ENCODE data around the gene ANKMY1. TPM values are rescaled to one million over a fixed set of nuclear protein-coding genes. Genes with fewer than 3 reads are reported as not detected.

Gene ANKMY1
- polyA plus RNA-seq, 2 of the 4 experiments (the other 2 are of a cell fraction) = 10.6 to 16.5 TPM

DNA sequence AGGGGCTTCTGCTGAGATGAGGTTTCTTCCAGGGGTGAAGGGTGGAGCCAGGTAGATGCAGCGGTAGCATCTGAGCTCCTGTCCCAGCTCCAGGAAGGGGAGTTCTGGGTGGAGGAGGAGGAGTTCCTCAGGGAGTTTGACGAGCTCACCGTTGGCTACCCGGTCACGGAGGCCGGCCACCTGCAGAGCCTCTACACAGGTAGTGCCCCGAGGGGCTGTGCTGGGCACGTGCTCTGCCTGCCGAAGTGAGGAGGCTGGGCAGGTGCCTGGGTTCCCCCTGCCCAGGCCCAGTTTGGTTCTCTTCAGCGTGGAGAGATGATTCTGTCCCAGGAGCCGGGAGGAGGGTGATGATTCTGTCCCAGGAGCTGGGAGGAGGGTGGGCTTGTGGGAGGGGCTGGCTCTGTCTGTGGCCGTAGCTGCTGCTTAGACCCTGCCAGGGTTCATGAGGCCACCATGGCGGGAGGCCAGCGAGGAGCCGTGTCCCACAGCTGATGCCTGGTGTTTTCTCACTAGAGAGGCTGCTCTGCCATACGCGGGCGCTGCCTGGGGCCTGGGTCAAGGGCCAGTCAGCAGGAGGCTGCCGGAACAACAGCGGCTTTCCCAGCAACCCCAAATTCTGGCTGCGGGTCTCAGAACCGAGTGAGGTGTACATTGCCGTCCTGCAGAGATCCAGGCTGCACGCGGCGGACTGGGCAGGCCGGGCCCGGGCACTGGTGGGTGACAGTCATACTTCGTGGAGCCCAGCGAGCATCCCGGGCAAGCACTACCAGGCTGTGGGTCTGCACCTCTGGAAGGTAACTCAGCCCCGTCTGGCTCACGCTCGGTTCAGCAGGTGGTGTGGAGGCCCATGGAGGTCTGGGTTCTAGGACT is 37.0 kb upstream of the ANKMY1 start:
- Histone ChIP-seq H3K9me3 (no peaks in the 10 kb centered on the region), H3K27ac (no peak overlapping the region), H3K4me3 (no peak overlapping the region), H3K4me1 (no peaks in the 10 kb centered on the region), H3K4me2 (no peak overlapping the region)
- WGBS (ENCODE audit: missing lambda C conversion rate) = 91% methylated on average over 24 of the region's 34 CpGs
- POLR2A ChIA-PET = no interaction called here
- TF ChIP-seq, protein P1, sequence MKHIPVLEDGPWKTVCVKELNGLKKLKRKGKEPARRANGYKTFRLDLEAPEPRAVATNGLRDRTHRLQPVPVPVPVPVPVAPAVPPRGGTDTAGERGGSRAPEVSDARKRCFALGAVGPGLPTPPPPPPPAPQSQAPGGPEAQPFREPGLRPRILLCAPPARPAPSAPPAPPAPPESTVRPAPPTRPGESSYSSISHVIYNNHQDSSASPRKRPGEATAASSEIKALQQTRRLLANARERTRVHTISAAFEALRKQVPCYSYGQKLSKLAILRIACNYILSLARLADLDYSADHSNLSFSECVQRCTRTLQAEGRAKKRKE (CRISPR knock-in tag; IDR thresholded peaks at IDR 0.05; ENCODE audit: low read depth) = no peak
- no peak for TF ChIP-seq CEBPB (IDR thresholded peaks at IDR 0.05)
- no peak for TF ChIP-seq SREBF2 (IDR thresholded peaks at IDR 0.05)
- TF ChIP-seq EP300 (IDR thresholded peaks at IDR 0.05) = no peak
- TF ChIP-seq GATA3 (IDR thresholded peaks at IDR 0.05; ENCODE audit: borderline replicate concordance) = no peak
- TF ChIP-seq KDM1A (IDR thresholded peaks at IDR 0.05; ENCODE audit: low read depth) = no peak
- TF ChIP-seq CBX8 (IDR thresholded peaks at IDR 0.05) = no peak
- TF ChIP-seq RARB (CRISPR knock-in tag; IDR thresholded peaks at IDR 0.05) = no peak
- TF ChIP-seq, protein P2, sequence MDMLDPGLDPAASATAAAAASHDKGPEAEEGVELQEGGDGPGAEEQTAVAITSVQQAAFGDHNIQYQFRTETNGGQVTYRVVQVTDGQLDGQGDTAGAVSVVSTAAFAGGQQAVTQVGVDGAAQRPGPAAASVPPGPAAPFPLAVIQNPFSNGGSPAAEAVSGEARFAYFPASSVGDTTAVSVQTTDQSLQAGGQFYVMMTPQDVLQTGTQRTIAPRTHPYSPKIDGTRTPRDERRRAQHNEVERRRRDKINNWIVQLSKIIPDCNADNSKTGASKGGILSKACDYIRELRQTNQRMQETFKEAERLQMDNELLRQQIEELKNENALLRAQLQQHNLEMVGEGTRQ (IDR thresholded peaks at IDR 0.05) = no peak
- no peak for TF ChIP-seq BHLHE40 (IDR thresholded peaks at IDR 0.05; ENCODE audit: low read depth, low read length)
- no peak for TF ChIP-seq RAD21 (conservative IDR thresholded peaks at IDR 0.05 in 1 of 2, IDR thresholded peaks at IDR 0.05 in 1 of 2)
- no peak for TF ChIP-seq HOXA7 (CRISPR knock-in tag; IDR thresholded peaks at IDR 0.05)
- TF ChIP-seq, protein P3, sequence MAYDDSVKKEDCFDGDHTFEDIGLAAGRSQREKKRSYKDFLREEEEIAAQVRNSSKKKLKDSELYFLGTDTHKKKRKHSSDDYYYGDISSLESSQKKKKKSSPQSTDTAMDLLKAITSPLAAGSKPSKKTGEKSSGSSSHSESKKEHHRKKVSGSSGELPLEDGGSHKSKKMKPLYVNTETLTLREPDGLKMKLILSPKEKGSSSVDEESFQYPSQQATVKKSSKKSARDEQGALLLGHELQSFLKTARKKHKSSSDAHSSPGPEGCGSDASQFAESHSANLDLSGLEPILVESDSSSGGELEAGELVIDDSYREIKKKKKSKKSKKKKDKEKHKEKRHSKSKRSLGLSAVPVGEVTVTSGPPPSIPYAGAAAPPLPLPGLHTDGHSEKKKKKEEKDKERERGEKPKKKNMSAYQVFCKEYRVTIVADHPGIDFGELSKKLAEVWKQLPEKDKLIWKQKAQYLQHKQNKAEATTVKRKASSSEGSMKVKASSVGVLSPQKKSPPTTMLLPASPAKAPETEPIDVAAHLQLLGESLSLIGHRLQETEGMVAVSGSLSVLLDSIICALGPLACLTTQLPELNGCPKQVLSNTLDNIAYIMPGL (CRISPR knock-in tag; IDR thresholded peaks at IDR 0.05; ENCODE audit: borderline replicate concordance) = no peak
- no peak for TF ChIP-seq RNF2 (IDR thresholded peaks at IDR 0.05; ENCODE audit: borderline replicate concordance, low read depth)
- no peak for TF ChIP-seq FOSL2 (IDR thresholded peaks at IDR 0.05)
- no peak for TF ChIP-seq FOSL2 (CRISPR knock-in tag; IDR thresholded peaks at IDR 0.05)
- no peak for TF ChIP-seq RFX5 (IDR thresholded peaks at IDR 0.05)
- ATAC-seq (no peak), DNase-seq (ENCODE audit: low read depth in 1 of 2, low spot score in 1 of 2) (no peak), FAIRE-seq (no peak)
- CTCF ChIA-PET = interaction anchor here (1.2 to 1.4 kb wide), 2 partner anchors 9 to 10 kb away, joined by 3 to 4 read pairs; partner anchors contain the start of gene CAPN10

DNA sequence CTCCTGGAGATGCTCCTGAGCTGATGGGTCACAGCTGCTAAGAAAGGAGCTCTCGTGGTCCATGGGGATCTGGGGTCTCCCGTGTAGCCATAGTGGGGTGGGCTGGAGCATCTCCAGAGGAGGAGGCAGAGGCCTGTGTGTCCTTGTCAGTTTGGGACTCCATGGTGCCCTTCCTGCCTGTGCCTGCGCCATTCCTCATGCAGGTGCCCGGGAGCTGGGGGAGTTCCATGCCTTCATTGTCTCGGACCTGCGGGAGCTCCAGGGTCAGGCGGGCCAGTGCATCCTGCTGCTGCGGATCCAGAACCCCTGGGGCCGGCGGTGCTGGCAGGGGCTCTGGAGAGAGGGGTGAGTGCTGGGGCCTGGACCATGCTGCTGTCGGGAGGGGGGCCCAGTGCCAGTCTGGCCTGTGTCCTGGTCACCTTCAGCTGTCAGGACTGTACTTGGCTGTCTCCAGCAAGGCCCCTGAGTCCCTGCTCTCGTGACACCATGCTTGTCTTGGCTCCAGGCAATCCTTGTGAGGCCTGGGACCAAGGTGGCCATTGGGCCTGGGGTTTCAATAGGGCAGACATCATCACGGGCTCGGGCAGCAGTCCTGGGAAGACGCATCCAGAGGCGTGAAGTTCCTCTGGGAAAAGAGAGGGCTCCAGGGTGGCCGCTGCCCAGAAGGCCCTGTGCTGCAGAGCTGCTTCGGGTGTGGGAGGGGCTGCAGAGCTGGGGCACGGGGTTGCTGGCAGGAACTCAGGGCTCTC is 36.1 kb upstream of the ANKMY1 start:
- no peak for TF ChIP-seq FOSL2 (IDR thresholded peaks at IDR 0.05)
- TF ChIP-seq FOSL2 (CRISPR knock-in tag; IDR thresholded peaks at IDR 0.05) = no peak
- TF ChIP-seq CBX8 (IDR thresholded peaks at IDR 0.05) = no peak
- TF ChIP-seq, protein P2 (IDR thresholded peaks at IDR 0.05) = no peak
- no peak for TF ChIP-seq RARB (CRISPR knock-in tag; IDR thresholded peaks at IDR 0.05)
- TF ChIP-seq FOXS1 (CRISPR knock-in tag; IDR thresholded peaks at IDR 0.05) = no peak
- TF ChIP-seq KDM1A (IDR thresholded peaks at IDR 0.05; ENCODE audit: low read depth) = no peak
- TF ChIP-seq JUN (IDR thresholded peaks at IDR 0.05) = no peak
- TF ChIP-seq EP300 (IDR thresholded peaks at IDR 0.05) = no peak
- no peak for TF ChIP-seq MAFK (IDR thresholded peaks at IDR 0.05; ENCODE audit: partially characterized antibody)
- TF ChIP-seq CBX2 (IDR thresholded peaks at IDR 0.05; ENCODE audit: borderline replicate concordance, low read depth) = no peak
- TF ChIP-seq NR3C1 (IDR thresholded peaks at IDR 0.05) = no peak
- TF ChIP-seq SMC3 (IDR thresholded peaks at IDR 0.05) = no peak
- no peak for TF ChIP-seq ZSCAN20 (CRISPR knock-in tag; IDR thresholded peaks at IDR 0.05)
- no peak for TF ChIP-seq EHMT2 (IDR thresholded peaks at IDR 0.05; ENCODE audit: low read depth)
- no peak for DNase-seq (ENCODE audit: low read depth in 1 of 2, low spot score in 1 of 2)
- no peak overlapping the region for H3K4me2 ChIP-seq
- 95% methylated on average over 12 of the region's 19 CpGs for WGBS (ENCODE audit: missing lambda C conversion rate)
- no peaks in the 10 kb centered on the region for H3K9me3 ChIP-seq
- ChIA-PET CTCF (interaction anchor here (1.0 to 1.2 kb wide), 2 partner anchors 10 to 28 kb away, joined by 3 read pairs; no protein-coding TSS in a partner anchor), POLR2A (no interaction called here)
- no peak for FAIRE-seq
- ATAC-seq = no peak
- no peaks in the 10 kb centered on the region for H3K4me1 ChIP-seq
- H3K4me3 ChIP-seq = no peak overlapping the region
- H3K27ac ChIP-seq = no peak overlapping the region
